SJSA1 (cell line): ENCODE results near the gene RASL10A. TPM values are rescaled to one million over a fixed set of nuclear protein-coding genes. Genes with fewer than 3 reads are reported as not detected.

ENCODE experiments used
- DNase-seq, 2 experiments: peaks; one replicate each; pipeline ENCODE4 v3.0.0-alpha.2; 2015 to 2020; ENCODE audit warnings: low spot score in 2 of 2, low read depth in 1 of 2
- H3K27ac ChIP-seq: fragments of 250-450 bp; sonication (Bioruptor Pico); 2 replicates; pipeline ENCODE4 v1.5.1; 2020; ENCODE audit warnings: mild to moderate bottlenecking, moderate library complexity
- H3K27me3 ChIP-seq: fragments of 250-450 bp; sonication (Bioruptor Pico); replicated peaks from 2 replicates; pipeline ENCODE4 v1.5.1; 2020; ENCODE audit warnings: mild to moderate bottlenecking, moderate library complexity
- H3K36me3 ChIP-seq: fragments of 250-450 bp; sonication (Bioruptor Pico); 2 replicates; pipeline ENCODE4 v1.5.1; 2020; ENCODE audit warnings: mild to moderate bottlenecking
- H3K4me1 ChIP-seq: fragments of 250-450 bp; sonication (Bioruptor Pico); replicated peaks from 2 replicates; pipeline ENCODE4 v1.6.1; 2021; ENCODE audit warnings: mild to moderate bottlenecking
- H3K4me3 ChIP-seq: fragments of 250-450 bp; sonication (Bioruptor Pico); 2 replicates; pipeline ENCODE4 v1.5.1; 2020; ENCODE audit warnings: mild to moderate bottlenecking
- H3K9me3 ChIP-seq: fragments of 250-450 bp; sonication (Bioruptor Pico); replicated peaks from 2 replicates; pipeline ENCODE4 v1.5.1; 2020; ENCODE audit warnings: mild to moderate bottlenecking
- total RNA-seq: library from RNA; depleted of rRNA; stranded (reverse); fragments of >200 nt; shearing (Covaris generic); gene quantifications from 2 replicates; pipeline ENCODE4 v1.2.3, GENCODE V29; 2014

Gene RASL10A
- total RNA-seq, 1 experiment from 2014 or later = not detected

DNA sequence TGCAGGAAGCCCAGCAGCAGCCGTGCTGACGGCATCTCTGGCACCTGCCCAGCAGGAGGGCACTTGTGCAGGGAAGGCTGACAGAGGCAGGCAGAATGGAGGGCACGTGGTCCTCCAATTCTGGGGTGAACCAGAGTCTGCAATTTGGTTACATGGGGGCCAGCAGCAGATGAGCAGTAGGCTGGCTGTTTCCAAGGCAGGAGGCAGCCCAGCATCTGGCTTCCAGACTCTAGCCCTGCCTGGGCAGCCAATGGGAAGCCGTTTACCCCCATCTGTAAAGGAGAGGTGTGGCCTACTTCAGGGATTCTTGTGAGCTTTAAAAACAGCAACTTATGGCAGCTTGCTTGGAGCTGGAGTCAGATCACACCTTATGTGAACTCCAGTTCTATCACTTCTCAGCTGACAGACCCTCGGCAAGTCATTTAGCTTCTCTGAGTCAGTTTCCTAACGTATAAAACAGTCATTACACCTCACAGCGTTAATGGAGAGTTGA is 27.9 kb upstream of the RASL10A start:
- no peak overlapping the region for H3K27ac ChIP-seq
- H3K36me3 ChIP-seq = peaks cover 87% of the 10 kb centered on the region
- peaks cover 19% of the 10 kb centered on the region for H3K4me1 ChIP-seq
- H3K4me3 ChIP-seq = no peak overlapping the region
- peak in 1 of 2 experiments; percentile 37 for DNase-seq
- H3K27me3 ChIP-seq = no peaks in the 10 kb centered on the region
- H3K9me3 ChIP-seq = no peaks in the 10 kb centered on the region

DNA sequence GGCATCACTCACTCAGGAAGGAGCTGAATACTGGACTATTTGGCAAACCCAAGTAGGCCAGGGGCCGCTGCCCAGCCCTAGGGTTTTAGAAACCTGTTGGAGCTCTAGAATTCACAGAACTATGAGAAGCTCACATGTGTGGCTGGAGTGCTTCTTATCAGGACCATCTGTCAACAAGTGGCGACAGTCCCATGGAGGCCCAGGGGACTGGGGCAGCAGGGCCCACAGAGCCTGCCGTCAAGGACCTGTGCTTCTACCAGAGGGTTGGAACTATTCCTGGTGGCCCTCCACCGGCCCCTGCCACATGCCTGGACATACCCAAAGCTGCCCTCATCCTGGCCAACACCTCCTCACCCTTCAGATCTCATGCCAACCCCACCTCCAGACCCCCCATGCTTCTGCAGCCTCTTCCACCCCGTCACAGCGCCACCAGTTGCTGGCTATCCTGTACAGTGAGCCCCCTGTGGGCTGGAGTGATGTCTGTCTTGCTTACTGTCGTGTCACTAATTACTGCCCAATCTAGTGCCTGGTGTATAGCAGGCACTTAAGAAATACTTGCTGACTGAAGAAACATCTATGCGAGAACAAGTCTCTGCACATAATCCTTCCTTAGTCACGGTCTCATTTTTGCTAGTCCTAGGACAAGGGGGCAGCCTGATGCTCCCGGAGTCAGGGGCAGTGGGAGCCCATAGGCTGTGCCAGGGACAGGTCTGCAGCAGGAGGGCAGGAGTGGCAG is 27.2 kb upstream of the RASL10A start:
- peaks cover 87% of the 10 kb centered on the region for H3K36me3 ChIP-seq
- peak in 1 of 2 experiments; percentile 39 for DNase-seq
- peaks cover 19% of the 10 kb centered on the region for H3K4me1 ChIP-seq
- no peak overlapping the region for H3K4me3 ChIP-seq
- no peaks in the 10 kb centered on the region for H3K27me3 ChIP-seq
- no peaks in the 10 kb centered on the region for H3K9me3 ChIP-seq
- no peak overlapping the region for H3K27ac ChIP-seq

DNA sequence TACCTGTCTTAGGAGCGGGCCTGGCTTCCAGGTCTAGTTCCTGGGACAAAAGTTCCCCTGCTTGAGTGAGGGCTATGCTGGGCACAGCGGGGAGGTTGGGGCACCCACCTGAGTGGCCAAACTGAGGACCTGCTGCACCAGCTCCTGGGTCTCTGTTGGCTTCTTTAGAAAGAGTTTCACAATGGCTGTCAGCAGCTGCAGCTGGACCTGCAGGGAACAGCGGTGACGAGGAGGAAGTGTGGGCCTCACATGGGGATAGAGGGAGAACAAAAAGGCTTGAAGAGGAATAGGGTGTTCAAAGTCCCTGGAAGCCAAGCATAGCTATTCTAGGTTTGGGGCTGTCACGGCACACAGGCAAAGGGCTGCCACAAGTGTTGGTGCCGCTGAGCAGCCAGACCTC is 26.7 kb upstream of the RASL10A start:
- no peaks in the 10 kb centered on the region for H3K9me3 ChIP-seq
- H3K4me3 ChIP-seq = no peak overlapping the region
- H3K4me1 ChIP-seq = peaks cover 19% of the 10 kb centered on the region
- no peak overlapping the region for H3K27ac ChIP-seq
- no peaks in the 10 kb centered on the region for H3K27me3 ChIP-seq
- DNase-seq = peak in 1 of 2 experiments; percentile 38
- H3K36me3 ChIP-seq = peaks cover 87% of the 10 kb centered on the region

DNA sequence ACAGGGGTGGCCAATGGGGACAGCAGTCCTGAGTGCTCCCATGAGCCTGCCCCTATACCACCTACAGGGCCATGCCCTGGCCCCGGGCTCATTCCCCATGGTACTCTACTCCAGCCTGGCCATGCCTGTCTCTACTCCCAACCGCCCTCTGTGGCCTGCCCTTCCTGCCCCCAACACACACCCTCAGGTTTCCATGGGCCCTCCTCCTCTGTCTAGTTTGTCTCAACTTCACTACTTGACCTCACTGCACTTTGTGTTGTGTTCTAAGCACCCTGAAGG is 26.3 kb upstream of the RASL10A start:
- Histone ChIP-seq H3K27me3 (no peaks in the 10 kb centered on the region), H3K27ac (no peak overlapping the region), H3K4me3 (no peak overlapping the region)

DNA sequence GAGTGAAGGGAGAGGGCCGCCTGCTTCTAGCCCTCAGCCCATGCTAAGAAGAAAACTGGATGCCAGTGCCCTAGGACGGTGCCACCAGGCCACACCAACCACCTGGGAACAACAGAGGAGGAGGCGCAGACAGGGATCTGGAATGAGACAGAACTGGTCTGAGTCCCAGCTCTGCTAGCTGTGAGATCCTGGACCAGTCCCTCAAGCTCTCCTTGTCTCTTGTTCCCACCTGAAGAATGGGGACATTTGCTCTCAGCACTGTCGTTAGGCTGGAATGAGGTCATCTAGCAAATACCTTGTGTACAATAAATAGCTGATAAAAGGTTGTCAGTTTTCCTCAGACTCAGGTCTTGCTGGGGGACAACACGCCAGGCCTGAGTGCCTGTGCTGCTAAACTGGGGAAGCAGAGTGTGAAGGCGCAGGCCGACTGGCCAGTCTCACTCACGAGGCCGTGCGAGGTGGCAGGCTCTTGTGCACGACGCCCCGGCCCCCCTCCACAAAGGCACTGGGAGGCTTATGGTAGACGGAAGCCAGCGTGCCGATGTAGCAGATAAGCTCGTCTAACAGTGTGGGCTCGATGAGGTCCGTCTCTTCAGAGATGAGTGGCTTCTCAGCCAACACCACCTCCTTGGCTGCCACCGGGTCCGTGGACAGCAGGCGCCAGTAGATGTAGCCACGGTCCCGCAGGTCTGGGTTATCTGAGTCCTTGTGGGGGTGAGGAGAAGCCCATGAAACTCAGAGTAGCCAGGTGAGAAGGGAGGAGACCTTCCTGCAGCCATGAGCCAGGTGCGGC is 25.8 kb upstream of the RASL10A start:
- H3K36me3 ChIP-seq = peaks cover 81% of the 10 kb centered on the region
- peaks cover 19% of the 10 kb centered on the region for H3K4me1 ChIP-seq
- H3K4me3 ChIP-seq = no peak overlapping the region
- no peak overlapping the region for H3K27ac ChIP-seq
- H3K9me3 ChIP-seq = no peaks in the 10 kb centered on the region
- H3K27me3 ChIP-seq = no peaks in the 10 kb centered on the region
- peak in 1 of 2 experiments; percentile 39 for DNase-seq

More for the DNA sequence above, 26.3 kb upstream of the RASL10A start:
- Histone ChIP-seq H3K36me3 (peaks cover 84% of the 10 kb centered on the region), H3K4me1 (peaks cover 19% of the 10 kb centered on the region), H3K9me3 (no peaks in the 10 kb centered on the region)
- DNase-seq = peak in 1 of 2 experiments; percentile 27

DNA sequence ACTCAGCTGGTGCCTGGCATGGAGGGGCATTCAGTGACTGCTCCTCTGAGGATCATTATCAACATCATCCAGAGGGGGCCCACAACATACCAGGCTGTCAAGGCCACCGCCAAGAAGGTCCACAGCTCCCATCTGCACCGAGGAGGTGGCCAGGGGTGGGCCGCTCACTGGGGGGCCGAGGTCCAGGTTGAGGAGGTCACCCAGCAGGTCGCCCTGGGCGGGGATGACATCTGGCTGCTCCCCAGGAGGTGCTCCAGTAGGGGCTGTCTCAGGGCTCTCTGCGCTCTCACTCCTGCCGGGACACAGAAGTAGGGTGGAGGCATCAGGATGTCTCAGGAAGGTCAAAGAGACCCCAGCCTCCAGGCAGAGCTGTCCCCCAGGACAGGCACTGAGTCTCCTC is 25.1 kb upstream of the RASL10A start:
- peaks cover 19% of the 10 kb centered on the region for H3K4me1 ChIP-seq
- no peaks in the 10 kb centered on the region for H3K27me3 ChIP-seq
- H3K27ac ChIP-seq = no peak overlapping the region
- no peaks in the 10 kb centered on the region for H3K9me3 ChIP-seq
- peaks cover 81% of the 10 kb centered on the region for H3K36me3 ChIP-seq
- no peak overlapping the region for H3K4me3 ChIP-seq
- DNase-seq = peak in 1 of 2 experiments; percentile 40

DNA sequence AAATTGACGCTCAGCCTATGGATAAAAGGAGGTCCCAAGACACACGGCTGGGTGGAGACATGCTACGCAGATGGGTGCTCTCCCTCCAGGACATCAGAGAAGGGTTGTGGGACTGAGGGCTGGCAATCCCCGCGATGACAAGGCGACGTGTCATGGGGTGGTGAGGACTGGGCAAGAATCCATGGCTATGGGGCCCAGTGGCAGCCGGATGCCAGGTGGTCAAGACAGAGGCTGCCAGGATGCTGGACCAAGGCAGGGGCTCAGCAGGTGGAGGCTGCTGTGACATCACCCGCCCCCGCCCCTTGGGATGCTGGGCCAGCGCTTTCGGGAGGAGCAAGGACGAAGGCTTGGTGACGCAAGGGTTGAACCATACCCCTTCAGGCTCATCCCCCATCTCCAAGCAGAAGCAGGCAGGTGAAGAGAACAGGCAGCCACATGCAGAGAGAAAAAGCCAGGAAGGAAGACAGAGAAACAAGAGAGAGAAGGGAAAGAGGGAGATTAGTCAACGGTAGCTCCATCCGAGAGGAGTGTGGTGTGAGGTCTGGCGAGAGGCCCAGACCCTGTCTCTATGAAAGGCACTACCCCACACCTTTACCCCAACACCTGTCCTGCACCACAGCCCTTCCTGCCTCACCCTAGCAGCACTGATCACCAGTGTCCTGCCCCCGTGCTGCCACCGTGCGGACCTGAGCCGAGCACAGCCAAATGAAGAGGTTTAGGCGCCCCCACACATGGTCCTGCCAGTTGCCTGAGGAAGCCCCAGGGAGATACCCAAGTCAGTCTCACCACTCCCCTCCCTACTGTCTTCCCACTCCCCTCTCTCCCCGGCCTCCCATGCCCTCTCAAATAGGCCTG is 24.1 kb upstream of the RASL10A start:
- H3K27me3 ChIP-seq = no peaks in the 10 kb centered on the region
- DNase-seq = peak in 1 of 2 experiments; percentile 39

DNA sequence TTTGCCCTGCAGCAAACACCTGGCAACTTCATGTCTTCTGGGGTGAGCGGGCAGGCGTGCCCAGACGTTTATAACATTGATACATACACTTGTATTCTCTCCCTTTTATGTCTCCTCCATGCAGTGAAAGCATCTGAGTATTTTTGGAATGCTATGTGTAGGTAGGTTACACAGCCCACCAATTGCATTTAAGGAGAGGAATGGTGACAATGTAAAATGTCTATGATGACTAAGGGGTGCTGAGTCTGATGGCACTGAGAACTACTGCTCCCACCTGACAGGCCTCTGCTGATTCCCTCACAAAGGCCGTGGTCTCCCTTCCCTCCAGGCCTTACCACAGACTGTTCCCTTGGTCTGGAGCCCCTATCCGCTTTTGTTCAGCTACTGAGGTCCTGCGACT is 22.9 kb upstream of the RASL10A start:
- no peaks in the 10 kb centered on the region for H3K9me3 ChIP-seq
- H3K27ac ChIP-seq = no peak overlapping the region
- H3K27me3 ChIP-seq = no peaks in the 10 kb centered on the region
- peaks cover 85% of the 10 kb centered on the region for H3K36me3 ChIP-seq
- DNase-seq = no peak
- no peak overlapping the region for H3K4me3 ChIP-seq
- peaks cover 6% of the 10 kb centered on the region for H3K4me1 ChIP-seq

More for the DNA sequence above, 24.1 kb upstream of the RASL10A start:
- no peaks in the 10 kb centered on the region for H3K9me3 ChIP-seq
- H3K36me3 ChIP-seq = peaks cover 82% of the 10 kb centered on the region
- H3K4me3 ChIP-seq = no peak overlapping the region
- peaks cover 16% of the 10 kb centered on the region for H3K4me1 ChIP-seq
- no peak overlapping the region for H3K27ac ChIP-seq

DNA sequence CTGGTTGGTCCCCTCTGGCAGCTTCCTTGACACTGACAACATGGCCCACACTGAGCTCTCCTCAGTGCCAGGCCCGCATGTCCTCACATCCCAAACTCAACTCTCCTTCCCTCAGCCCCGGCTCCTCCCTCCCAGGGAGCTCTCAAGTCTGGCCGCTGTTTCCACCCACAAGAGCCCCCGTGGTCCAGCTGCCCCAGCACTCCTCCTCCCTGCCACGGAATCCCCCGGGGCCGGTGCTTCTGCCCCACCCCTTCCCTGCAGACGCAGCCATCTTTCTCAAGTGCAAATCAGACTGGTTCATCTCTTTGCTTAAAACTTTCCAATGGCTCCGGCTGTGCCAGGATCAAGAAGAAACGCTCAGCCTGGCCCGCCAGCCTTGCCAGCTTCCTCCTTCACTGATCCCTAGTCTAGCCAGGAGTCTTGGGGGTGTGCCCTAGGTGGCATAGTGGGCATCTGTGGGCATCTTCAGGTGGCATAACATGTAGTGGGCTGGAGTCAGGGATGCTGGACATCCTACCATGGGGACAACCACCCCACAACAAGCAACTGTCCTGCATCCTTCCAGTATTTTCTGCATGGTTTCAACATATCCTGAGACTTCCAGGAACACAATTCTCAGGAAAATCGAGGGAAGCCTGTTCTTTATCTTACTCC is 22.3 kb upstream of the RASL10A start:
- H3K4me1 ChIP-seq = no peaks in the 10 kb centered on the region; the same call in 1 of the 2 replicates
- no peak overlapping the region for H3K4me3 ChIP-seq
- H3K9me3 ChIP-seq = no peaks in the 10 kb centered on the region
- no peak for DNase-seq
- peaks cover 85% of the 10 kb centered on the region for H3K36me3 ChIP-seq
- H3K27ac ChIP-seq = no peak overlapping the region
- H3K27me3 ChIP-seq = no peaks in the 10 kb centered on the region

DNA sequence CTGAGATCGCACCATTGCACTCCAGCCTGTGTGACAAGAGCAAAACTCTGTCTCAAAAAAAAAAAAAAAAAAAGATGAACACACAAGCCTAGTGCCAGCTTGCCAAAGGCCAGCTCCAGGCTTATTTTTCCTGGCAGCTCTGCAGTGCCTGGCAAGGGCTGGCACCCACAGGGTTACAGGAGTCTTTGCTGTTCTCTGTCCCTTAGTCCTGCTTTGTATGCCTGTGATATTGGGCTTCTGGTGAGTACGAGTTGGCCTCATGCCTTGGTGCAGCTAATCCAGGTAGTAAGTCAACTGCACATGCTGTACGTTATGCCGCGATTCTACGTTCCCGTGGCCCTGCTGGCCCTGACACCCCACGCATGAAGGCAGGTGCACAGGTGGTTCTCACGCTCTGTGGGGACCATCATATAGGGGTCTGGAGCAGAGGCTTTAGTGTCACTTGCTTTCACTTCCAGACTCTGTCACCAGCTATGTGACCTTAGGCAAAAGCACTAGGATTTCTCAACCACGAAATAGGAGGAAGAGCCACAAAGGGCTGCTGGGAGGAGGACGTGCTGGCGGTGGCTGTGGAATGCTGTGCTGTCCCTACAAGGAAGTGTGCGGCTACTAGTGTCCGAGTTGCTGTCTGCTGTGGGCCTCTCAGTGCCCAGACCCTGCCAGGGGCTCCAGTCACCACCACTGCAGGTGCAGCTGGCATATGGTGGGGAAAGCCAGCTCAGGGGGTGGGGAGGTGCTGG is 21.4 kb upstream of the RASL10A start:
- H3K27ac ChIP-seq = no peak overlapping the region
- no peaks in the 10 kb centered on the region for H3K9me3 ChIP-seq
- H3K36me3 ChIP-seq = peaks cover 77% of the 10 kb centered on the region
- no peaks in the 10 kb centered on the region for H3K27me3 ChIP-seq
- H3K4me1 ChIP-seq = no peaks in the 10 kb centered on the region
- no peak for DNase-seq
- H3K4me3 ChIP-seq = no peak overlapping the region

DNA sequence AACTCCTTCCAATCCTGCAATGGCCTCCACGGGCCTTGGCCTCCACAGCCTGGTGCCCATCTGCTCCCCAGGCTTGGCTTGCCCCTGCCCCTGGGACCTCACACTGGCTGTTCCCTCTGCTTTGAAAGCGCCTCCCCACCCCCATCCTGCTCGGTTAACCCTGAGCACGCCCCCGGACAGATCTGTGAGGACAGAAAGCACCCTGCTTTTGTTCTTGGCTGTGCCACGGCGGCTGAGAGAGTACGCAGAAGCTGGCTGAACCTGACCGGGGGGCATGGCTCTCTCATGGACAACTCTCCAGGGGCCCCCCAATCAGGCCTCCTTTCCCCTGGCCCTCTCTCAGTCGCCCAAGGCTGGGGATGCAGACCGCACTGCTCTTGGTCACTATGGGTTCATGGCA is 20.2 kb upstream of the RASL10A start:
- Histone ChIP-seq H3K4me3 (no peak overlapping the region), H3K27me3 (no peaks in the 10 kb centered on the region), H3K36me3 (peaks cover 71% of the 10 kb centered on the region), H3K27ac (no peak overlapping the region), H3K9me3 (no peaks in the 10 kb centered on the region), H3K4me1 (no peaks in the 10 kb centered on the region)
- DNase-seq = no peak

DNA sequence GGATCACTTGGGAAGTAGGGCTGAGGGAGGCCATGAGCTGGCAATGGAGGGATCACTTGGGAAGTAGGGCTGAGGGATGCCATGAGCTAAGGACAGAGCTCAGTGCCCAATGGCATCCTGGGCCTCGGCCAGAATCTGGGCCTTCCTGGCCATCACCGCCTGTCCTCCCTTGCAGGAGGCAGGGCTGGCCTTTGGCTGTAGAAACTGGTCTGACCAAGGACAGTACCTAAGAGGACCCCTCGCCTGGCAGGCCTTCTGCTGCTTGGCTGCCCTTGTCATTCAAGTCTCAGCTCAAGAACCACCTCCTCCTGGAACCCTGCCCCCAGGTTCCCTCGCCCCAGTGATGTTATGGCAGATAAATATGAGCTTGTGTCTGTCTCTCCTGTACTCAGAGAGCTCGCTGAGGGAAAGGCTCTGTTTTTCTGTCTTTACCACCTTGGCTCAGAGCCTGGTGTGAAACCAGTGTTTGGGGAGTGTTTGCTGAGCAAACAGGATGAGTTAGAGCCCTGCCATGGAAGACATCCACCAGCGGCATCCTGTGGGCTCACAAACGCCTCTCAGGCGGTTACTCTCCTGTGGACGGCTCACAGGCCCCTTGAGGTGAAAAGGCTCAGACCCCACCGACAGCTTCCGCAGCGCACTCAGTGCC is 19.3 kb upstream of the RASL10A start:
- H3K36me3 ChIP-seq = peaks cover 69% of the 10 kb centered on the region
- no peak overlapping the region for H3K4me3 ChIP-seq

More for the DNA sequence above, 19.3 kb upstream of the RASL10A start:
- Histone ChIP-seq H3K4me1 (no peaks in the 10 kb centered on the region), H3K27me3 (no peaks in the 10 kb centered on the region), H3K27ac (no peak overlapping the region), H3K9me3 (no peaks in the 10 kb centered on the region)
- DNase-seq = no peak
